ENCODE results near the gene CFAP58. TPM values are rescaled to one million over a fixed set of nuclear protein-coding genes. Genes with fewer than 3 reads are reported as not detected.

The CFAP58 gene
- total and polyA plus RNA-seq, 2 donors (not counting 1 experiment from before 2014, with no cell fraction given), result not detected

GRCh38 chr10:104435822-104436221 is 82.2 kb downstream of the CFAP58 start:
- intact Hi-C loops (cut with micrococcal nuclease), result no loop called here
- Mint-ChIP-seq H3K27ac (no peak overlapping the region), H3K9me3 (ENCODE audit: insufficient read depth) (no peaks in the 10 kb centered on the region), H3K4me1 (no peaks in the 10 kb centered on the region), H3K4me3 (no peak overlapping the region), H3K27me3 (peaks cover 17% of the 10 kb centered on the region)
- CTCF ChIA-PET, result no interaction called here
- TF ChIP-seq EZH2 (IDR thresholded peaks at IDR 0.05; ENCODE audit: borderline replicate concordance, insufficient read depth, low read depth, low read length, poor library complexity, severe bottlenecking) (no peak), CTCF (IDR thresholded peaks at IDR 0.05) (no peak)
- Histone ChIP-seq H3K4me3 (ENCODE audit: control extremely low read depth in 1 of 5, extremely low read depth in 1 of 5, insufficient read depth in 1 of 5, low read depth in 2 of 5, low read length in 4 of 5) (no peak overlapping the region), H3K27ac (ENCODE audit: low read length in 2 of 2) (no peak overlapping the region), H3K27me3 (replicated peaks in 1 of 4; ENCODE audit: control extremely low read depth in 1 of 4, control insufficient read depth in 3 of 4, insufficient read depth in 4 of 4, low read length in 3 of 4) (no peaks in the 10 kb centered on the region), H3K79me2 (ENCODE audit: control insufficient read depth, insufficient read depth, low read length) (no peaks in the 10 kb centered on the region), H3K9me3 (ENCODE audit: control extremely low read depth in 1 of 3, control insufficient read depth in 2 of 3, insufficient read depth in 1 of 3, low read length in 2 of 3) (no peaks in the 10 kb centered on the region), H3K9ac (ENCODE audit: low read length) (no peak overlapping the region), H3K4me1 (ENCODE audit: control insufficient read depth in 2 of 2, insufficient read depth in 2 of 2, low read length in 2 of 2) (no peaks in the 10 kb centered on the region), H2AFZ (ENCODE audit: insufficient read depth, low read depth, low read length, poor library complexity, severe bottlenecking) (no peak overlapping the region), H4K20me1 (ENCODE audit: control insufficient read depth, insufficient read depth, low read length, poor library complexity, severe bottlenecking) (no peaks in the 10 kb centered on the region), H3K36me3 (replicated peaks in 1 of 2; ENCODE audit: control extremely low read depth in 1 of 2, control insufficient read depth in 1 of 2, extremely low read depth in 1 of 2, insufficient read depth in 2 of 2, low read length in 1 of 2) (no peaks in the 10 kb centered on the region), H3K4me2 (replicated peaks; ENCODE audit: low read depth, low read length, poor library complexity, severe bottlenecking) (no peak overlapping the region)
- DNase-seq, result no peak
- 100% methylated on average over 2 of the region's 2 CpGs for WGBS (ENCODE audit: insufficient coverage)
- ATAC-seq (ENCODE audit: low read depth), result no peak
- POLR2A ChIA-PET, result no interaction called here

- no peaks in the 10 kb centered on the region for H3K4me1 Mint-ChIP-seq
- H3K27ac ChIP-seq (ENCODE audit: low read length in 2 of 2), result no peak overlapping the region
- WGBS (ENCODE audit: insufficient coverage), result no CpG with 5 or more reads among the region's 2 CpGs
- H3K79me2 ChIP-seq (ENCODE audit: control insufficient read depth, insufficient read depth, low read length), result no peaks in the 10 kb centered on the region
- no peaks in the 10 kb centered on the region for H4K20me1 ChIP-seq (ENCODE audit: control insufficient read depth, insufficient read depth, low read length, poor library complexity, severe bottlenecking)
- no peak for DNase-seq
- H3K9me3 Mint-ChIP-seq (ENCODE audit: insufficient read depth), result no peaks in the 10 kb centered on the region
- no peak overlapping the region for H3K4me3 ChIP-seq (ENCODE audit: control extremely low read depth in 1 of 5, extremely low read depth in 1 of 5, insufficient read depth in 1 of 5, low read depth in 2 of 5, low read length in 4 of 5)
- no peaks in the 10 kb centered on the region for H3K9me3 ChIP-seq (ENCODE audit: control extremely low read depth in 1 of 3, control insufficient read depth in 2 of 3, insufficient read depth in 1 of 3, low read length in 2 of 3)
- H2AFZ ChIP-seq (ENCODE audit: insufficient read depth, low read depth, low read length, poor library complexity, severe bottlenecking), result no peak overlapping the region
- no peak overlapping the region for H3K9ac ChIP-seq (ENCODE audit: low read length)
- peaks cover 19% of the 10 kb centered on the region for H3K27me3 Mint-ChIP-seq
- intact Hi-C loops (cut with micrococcal nuclease), result no loop called here
- TF ChIP-seq EZH2 (IDR thresholded peaks at IDR 0.05; ENCODE audit: borderline replicate concordance, insufficient read depth, low read depth, low read length, poor library complexity, severe bottlenecking) (no peak), CTCF (IDR thresholded peaks at IDR 0.05) (no peak)
- ChIA-PET POLR2A (no interaction called here), CTCF (no interaction called here)
- no peak overlapping the region for H3K4me2 ChIP-seq (replicated peaks; ENCODE audit: low read depth, low read length, poor library complexity, severe bottlenecking)
- H3K36me3 ChIP-seq (replicated peaks in 1 of 2; ENCODE audit: control extremely low read depth in 1 of 2, control insufficient read depth in 1 of 2, extremely low read depth in 1 of 2, insufficient read depth in 2 of 2, low read length in 1 of 2), result no peaks in the 10 kb centered on the region
- no peak overlapping the region for H3K4me3 Mint-ChIP-seq
- no peak overlapping the region for H3K27ac Mint-ChIP-seq
- no peak for ATAC-seq (ENCODE audit: low read depth)
- H3K4me1 ChIP-seq (ENCODE audit: control insufficient read depth in 2 of 2, insufficient read depth in 2 of 2, low read length in 2 of 2), result no peaks in the 10 kb centered on the region
- no peaks in the 10 kb centered on the region for H3K27me3 ChIP-seq (replicated peaks in 1 of 4; ENCODE audit: control extremely low read depth in 1 of 4, control insufficient read depth in 3 of 4, insufficient read depth in 4 of 4, low read length in 3 of 4)
These were observed 83.6 kb downstream of the CFAP58 start for GRCh38 chr10:104437226-104437625.

All from B cell (primary cell).